ENCODE measurements around the gene SLC8A1.

DNA sequence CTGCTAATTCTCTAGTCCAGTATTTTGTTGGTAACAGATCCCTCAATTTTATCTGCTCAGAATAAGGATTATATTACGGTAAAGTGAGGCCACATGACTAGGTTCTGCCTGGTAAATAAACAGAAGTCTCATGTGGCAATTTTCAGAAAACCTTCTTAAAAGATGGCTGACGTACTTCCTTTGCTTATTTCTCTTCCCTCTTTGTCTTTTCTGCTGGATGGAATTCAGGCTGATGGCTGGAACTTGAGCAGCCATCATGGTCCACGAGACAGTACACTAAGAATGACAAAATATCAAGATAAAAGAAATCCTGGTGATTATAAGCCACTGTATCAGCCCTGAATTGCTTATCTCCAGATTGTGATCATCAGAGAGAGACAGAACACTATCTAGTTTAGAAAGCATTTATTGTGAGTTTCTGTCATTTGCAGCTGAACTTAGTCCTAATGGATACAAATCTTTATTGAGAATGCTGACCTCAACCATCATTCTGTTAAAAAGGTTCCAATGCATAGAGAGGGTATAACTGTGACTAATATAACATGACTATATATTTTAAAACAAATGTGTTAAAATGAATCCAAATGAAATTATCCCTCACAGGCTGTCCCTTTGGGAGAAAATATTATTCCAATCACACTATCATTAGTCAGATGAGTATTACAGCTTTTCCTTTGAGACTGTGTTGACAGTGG, 31.8 kb upstream of the SLC8A1 start:
- TF ChIP-seq, protein P1, sequence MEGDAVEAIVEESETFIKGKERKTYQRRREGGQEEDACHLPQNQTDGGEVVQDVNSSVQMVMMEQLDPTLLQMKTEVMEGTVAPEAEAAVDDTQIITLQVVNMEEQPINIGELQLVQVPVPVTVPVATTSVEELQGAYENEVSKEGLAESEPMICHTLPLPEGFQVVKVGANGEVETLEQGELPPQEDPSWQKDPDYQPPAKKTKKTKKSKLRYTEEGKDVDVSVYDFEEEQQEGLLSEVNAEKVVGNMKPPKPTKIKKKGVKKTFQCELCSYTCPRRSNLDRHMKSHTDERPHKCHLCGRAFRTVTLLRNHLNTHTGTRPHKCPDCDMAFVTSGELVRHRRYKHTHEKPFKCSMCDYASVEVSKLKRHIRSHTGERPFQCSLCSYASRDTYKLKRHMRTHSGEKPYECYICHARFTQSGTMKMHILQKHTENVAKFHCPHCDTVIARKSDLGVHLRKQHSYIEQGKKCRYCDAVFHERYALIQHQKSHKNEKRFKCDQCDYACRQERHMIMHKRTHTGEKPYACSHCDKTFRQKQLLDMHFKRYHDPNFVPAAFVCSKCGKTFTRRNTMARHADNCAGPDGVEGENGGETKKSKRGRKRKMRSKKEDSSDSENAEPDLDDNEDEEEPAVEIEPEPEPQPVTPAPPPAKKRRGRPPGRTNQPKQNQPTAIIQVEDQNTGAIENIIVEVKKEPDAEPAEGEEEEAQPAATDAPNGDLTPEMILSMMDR (IDR thresholded peaks at IDR 0.05), result no peak
- no peak for TF ChIP-seq POLR2AphosphoS5 (IDR thresholded peaks at IDR 0.05)

Data from breast epithelium (tissue), 3 donors.